GM21423 (cell line): Measurements from ENCODE around the gene PCDHGA1.
A peak's percentile ranks its signal among the peaks of the same experiment; 100 is the strongest.
"Not testable (repeated sequence)": the region's sequence is repeated elsewhere in the genome, so short reads cannot be mapped to it uniquely, and the experiment has no call there.

ENCODE experiments used
- ATAC-seq: cut with Tn5 transposase; IDR thresholded peaks from one replicate; pipeline ENCODE4 v1.9.1; 2021; ENCODE audit warnings: mild to moderate bottlenecking, moderate library complexity; ENCODE audit not compliant: unreplicated experiment

The PCDHGA1 gene

DNA sequence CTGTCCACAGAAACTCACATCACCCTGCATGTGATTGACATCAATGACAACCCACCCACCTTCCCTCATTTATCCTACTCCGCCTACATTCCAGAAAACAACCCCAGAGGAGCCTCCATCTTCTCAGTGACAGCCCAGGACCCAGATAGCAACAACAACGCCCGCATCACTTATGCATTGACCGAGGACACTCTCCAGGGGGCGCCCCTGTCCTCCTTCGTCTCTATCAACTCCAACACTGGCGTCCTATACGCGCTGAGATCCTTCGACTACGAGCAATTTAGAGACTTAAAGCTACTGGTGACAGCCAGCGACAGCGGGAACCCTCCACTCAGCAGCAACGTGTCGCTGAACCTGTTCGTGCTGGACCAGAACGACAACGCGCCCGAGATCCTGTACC is 15.0 kb downstream of the PCDHGA1 start:
- ATAC-seq: no peak

DNA sequence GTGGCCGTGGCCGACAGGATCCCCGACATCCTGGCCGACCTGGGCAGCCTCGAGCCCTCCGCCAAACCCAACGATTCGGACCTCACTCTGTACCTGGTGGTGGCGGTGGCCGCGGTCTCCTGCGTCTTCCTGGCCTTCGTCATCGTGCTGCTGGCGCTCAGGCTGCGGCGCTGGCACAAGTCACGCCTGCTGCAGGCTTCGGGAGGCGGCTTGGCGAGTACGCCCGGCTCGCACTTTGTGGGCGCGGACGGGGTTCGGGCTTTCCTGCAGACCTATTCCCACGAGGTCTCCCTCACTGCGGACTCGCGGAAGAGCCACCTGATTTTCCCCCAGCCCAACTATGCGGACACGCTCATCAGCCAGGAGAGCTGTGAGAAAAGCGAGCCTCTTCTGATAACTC is 15.7 kb downstream of the PCDHGA1 start:
- ATAC-seq: not testable (repeated sequence)

GRCh38 chr5:141349917-141350619 is 19.8 kb downstream of the PCDHGA1 start, which contains the start of gene PCDHGB1:
TSS of gene PCDHGB1 (plus strand) at chr5:141350099. CDS start at chr5:141350261, 162 bp downstream.
- ATAC-seq: peak; percentile 53

GRCh38 chr5:141351591-141351990 is 21.3 kb downstream of the PCDHGA1 start:
- ATAC-seq: no peak

- ATAC-seq: no peak
Observed at GRCh38 chr5:141354900-141355469, 24.7 kb downstream of the PCDHGA1 start, which contains the start of gene PCDHGA4. TSS of gene PCDHGA4 (plus strand) at chr5:141355021. CDS start at chr5:141355108, 87 bp downstream.

DNA sequence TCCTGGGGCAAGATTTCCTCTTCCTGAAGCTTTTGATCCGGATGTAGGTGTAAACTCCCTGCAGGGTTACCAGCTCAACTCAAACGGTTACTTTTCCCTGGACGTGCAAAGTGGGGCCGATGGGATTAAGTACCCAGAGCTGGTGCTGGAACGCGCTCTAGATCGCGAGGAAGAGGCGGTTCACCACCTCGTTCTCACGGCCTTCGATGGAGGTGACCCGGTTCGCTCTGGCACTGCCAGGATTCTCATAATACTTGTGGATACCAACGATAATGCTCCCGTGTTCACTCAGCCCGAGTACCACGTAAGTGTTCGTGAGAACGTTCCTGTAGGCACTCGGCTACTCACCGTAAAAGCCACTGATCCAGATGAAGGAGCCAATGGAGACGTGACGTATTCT is 25.3 kb downstream of the PCDHGA1 start:
- ATAC-seq: no peak

DNA sequence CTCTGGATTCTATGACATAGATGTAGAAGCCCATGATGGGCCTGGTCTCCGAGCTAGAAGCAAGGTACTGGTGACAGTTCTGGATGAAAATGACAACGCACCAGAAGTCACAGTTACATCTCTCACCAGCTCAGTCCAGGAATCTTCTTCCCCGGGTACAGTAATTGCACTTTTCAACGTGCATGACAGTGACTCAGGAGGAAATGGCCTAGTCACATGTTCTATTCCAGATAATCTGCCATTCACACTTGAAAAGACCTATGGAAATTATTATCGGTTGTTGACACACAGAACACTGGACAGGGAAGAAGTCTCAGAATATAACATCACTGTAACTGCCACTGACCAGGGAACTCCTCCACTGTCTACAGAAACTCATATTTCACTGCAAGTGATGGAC is 25.8 kb downstream of the PCDHGA1 start:
- ATAC-seq: no peak

GRCh38 chr5:141356950-141357349 is 26.6 kb downstream of the PCDHGA1 start:
- ATAC-seq: no peak

GRCh38 chr5:141359790-141360426 is 29.6 kb downstream of the PCDHGA1 start, which contains the start of gene PCDHGB2:
TSS of gene PCDHGB2 (plus strand) at chr5:141359994. CDS start at chr5:141360136, 142 bp downstream.
- peak; percentile 63 for ATAC-seq

DNA sequence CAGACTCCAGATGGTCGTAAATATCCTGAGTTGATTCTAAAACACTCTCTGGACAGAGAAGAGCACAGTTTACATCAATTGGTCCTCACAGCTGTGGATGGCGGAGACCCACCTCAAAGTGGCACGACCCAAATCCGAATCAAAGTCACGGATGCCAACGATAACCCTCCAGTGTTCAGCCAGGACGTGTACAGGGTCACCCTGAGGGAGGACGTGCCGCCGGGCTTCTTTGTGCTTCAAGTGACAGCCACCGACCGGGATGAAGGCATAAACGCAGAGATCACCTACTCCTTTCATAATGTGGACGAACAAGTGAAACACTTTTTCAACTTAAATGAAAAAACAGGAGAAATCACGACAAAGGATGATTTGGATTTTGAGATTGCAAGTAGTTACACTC is 30.4 kb downstream of the PCDHGA1 start:
- no peak for ATAC-seq

GRCh38 chr5:141362719-141363118 is 32.4 kb downstream of the PCDHGA1 start:
- ATAC-seq: no peak

GRCh38 chr5:141363952-141364660 is 33.8 kb downstream of the PCDHGA1 start, which contains the start of gene PCDHGA5:
TSS of gene PCDHGA5 (plus strand) at chr5:141364162. CDS start at chr5:141364331, 169 bp downstream.
- no peak for ATAC-seq

GRCh38 chr5:141366016-141366896 is 35.9 kb downstream of the PCDHGA1 start:
- ATAC-seq: no peak

DNA sequence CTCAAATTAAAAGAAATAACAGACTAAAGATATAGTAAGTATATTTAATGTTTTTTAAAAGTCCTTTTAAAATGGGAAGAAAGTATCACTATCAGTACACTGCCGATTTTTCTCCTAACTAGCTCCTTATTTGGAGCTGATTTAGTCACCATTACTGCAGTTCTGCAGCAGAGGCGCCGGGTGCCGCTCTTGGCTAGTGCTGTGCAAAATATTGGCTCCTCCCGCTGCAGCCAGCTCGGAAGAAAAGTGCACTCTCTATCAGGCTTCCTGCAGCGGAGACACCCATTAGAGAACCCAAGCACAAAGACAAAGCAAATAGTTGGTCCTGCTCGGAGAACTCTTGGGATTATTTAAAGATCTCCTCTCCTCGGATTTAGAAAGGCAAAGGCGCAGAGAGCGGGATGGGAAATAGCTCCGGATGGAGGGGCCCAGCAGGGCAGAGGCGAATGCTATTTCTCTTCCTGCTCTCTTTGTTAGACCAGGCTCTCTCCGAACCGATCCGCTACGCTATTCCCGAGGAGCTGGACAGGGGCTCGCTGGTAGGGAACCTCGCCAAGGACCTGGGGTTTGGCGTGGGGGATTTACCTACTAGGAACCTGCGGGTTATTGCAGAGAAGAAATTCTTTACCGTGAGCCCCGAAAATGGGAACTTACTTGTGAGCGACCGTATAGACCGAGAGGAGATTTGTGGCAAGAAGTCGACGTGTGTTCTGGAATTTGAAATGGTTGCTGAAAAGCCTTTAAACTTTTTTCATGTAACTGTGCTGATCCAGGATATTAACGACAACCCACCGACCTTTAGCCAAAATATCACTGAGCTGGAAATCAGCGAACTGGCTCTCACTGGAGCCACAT is 39.9 kb downstream of the PCDHGA1 start, which contains the start of gene PCDHGB3:
Gene PCDHGB3 (plus strand): TSS at position 249 of the 855 bp plus-strand sequence. CDS start 153 bp downstream, at position 402.
- peak; percentile 94 for ATAC-seq

GRCh38 chr5:141371572-141372475 is 41.5 kb downstream of the PCDHGA1 start:
- ATAC-seq: no peak

- ATAC-seq: no peak
Observed at GRCh38 chr5:141373673-141374317, 43.5 kb downstream of the PCDHGA1 start, which contains the start of gene PCDHGA6. TSS of gene PCDHGA6 (plus strand) at chr5:141373891. CDS start at chr5:141374084, 193 bp downstream.

GRCh38 chr5:141374627-141375026 is 44.3 kb downstream of the PCDHGA1 start:
- ATAC-seq: no peak
